Measurements from ENCODE around the gene ZSWIM4. TPM values are rescaled to one million over a fixed set of nuclear protein-coding genes. Genes with fewer than 3 reads are reported as not detected.

ZSWIM4 gene
- total RNA-seq, 1 experiment from 2014 or later, result 8.7 TPM

DNA sequence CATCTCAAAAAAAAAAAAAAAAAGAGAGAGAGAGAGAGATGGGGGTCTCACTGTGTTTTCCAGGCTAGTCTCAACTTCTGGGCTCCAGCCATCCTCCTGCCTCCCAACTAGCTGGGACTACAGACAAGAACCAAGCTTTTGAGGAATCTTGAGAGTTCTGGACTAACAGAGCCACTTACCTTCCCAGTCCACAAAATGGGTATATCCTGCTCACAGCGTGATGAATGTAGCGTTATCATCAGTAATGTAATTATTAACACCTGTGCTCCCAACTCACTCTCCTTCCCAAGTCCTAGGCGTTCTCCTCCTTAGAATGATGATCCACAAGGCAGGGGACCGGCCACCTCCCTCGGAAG is 77.1 kb downstream of the ZSWIM4 start:
- Histone ChIP-seq H3K27me3 (ENCODE audit: control insufficient read depth, insufficient read depth, low read length) (no peaks in the 10 kb centered on the region), H3K9me3 (ENCODE audit: control insufficient read depth, insufficient read depth, low read depth, low read length) (no peaks in the 10 kb centered on the region), H3K4me1 (ENCODE audit: control insufficient read depth, insufficient read depth, low read length) (peaks cover 17% of the 10 kb centered on the region), H3K27ac (ENCODE audit: low read length) (no peak overlapping the region), H3K36me3 (ENCODE audit: control insufficient read depth, insufficient read depth, low read length) (no peaks in the 10 kb centered on the region), H3K4me3 (ENCODE audit: low read depth in 2 of 2, low read length in 2 of 2) (peak overlapping the region; percentile 38 to 57)
- no TSS peak for BruUV-seq (replicated peaks)
- TF ChIP-seq, protein P1, sequence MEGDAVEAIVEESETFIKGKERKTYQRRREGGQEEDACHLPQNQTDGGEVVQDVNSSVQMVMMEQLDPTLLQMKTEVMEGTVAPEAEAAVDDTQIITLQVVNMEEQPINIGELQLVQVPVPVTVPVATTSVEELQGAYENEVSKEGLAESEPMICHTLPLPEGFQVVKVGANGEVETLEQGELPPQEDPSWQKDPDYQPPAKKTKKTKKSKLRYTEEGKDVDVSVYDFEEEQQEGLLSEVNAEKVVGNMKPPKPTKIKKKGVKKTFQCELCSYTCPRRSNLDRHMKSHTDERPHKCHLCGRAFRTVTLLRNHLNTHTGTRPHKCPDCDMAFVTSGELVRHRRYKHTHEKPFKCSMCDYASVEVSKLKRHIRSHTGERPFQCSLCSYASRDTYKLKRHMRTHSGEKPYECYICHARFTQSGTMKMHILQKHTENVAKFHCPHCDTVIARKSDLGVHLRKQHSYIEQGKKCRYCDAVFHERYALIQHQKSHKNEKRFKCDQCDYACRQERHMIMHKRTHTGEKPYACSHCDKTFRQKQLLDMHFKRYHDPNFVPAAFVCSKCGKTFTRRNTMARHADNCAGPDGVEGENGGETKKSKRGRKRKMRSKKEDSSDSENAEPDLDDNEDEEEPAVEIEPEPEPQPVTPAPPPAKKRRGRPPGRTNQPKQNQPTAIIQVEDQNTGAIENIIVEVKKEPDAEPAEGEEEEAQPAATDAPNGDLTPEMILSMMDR (IDR thresholded peaks at IDR 0.05), result no peak
- no peak for TF ChIP-seq TCF7L2 (IDR thresholded peaks at IDR 0.05; ENCODE audit: low read depth, low read length)
- TF ChIP-seq, protein P2, sequence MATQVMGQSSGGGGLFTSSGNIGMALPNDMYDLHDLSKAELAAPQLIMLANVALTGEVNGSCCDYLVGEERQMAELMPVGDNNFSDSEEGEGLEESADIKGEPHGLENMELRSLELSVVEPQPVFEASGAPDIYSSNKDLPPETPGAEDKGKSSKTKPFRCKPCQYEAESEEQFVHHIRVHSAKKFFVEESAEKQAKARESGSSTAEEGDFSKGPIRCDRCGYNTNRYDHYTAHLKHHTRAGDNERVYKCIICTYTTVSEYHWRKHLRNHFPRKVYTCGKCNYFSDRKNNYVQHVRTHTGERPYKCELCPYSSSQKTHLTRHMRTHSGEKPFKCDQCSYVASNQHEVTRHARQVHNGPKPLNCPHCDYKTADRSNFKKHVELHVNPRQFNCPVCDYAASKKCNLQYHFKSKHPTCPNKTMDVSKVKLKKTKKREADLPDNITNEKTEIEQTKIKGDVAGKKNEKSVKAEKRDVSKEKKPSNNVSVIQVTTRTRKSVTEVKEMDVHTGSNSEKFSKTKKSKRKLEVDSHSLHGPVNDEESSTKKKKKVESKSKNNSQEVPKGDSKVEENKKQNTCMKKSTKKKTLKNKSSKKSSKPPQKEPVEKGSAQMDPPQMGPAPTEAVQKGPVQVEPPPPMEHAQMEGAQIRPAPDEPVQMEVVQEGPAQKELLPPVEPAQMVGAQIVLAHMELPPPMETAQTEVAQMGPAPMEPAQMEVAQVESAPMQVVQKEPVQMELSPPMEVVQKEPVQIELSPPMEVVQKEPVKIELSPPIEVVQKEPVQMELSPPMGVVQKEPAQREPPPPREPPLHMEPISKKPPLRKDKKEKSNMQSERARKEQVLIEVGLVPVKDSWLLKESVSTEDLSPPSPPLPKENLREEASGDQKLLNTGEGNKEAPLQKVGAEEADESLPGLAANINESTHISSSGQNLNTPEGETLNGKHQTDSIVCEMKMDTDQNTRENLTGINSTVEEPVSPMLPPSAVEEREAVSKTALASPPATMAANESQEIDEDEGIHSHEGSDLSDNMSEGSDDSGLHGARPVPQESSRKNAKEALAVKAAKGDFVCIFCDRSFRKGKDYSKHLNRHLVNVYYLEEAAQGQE (IDR thresholded peaks at IDR 0.05; ENCODE audit: insufficient read depth in 1 of 2, low read depth in 2 of 2, low read length in 1 of 2), result no peak
- TF ChIP-seq SIN3A (IDR thresholded peaks at IDR 0.05; ENCODE audit: borderline replicate concordance, insufficient read depth, low read depth, low read length), result no peak
- no peak for TF ChIP-seq POLR2AphosphoS5 (IDR thresholded peaks at IDR 0.05; ENCODE audit: low read depth, low read length)
- in situ Hi-C loops (cut with HindIII; ENCODE audit: low pct_unique_long_range_greater_than_20kb, low sequenced_read_pairs), result no loop called here
- intact Hi-C loops (cut with micrococcal nuclease; ENCODE audit: unreplicated experiment), result no loop called here
- ATAC-seq (no peak), DNase-seq (ENCODE audit: low read depth, low spot score) (no peak)
- ChIA-PET CTCF (interaction anchor here (0.6 to 0.9 kb wide), 3 partner anchors 76 to 255 kb away, joined by 3 to 14 read pairs (median 5); no protein-coding TSS in a partner anchor), POLR2A (interaction anchor here (0.6 kb wide), 1 partner anchor 99 kb away, joined by 5 read pairs; no protein-coding TSS in a partner anchor)

DNA sequence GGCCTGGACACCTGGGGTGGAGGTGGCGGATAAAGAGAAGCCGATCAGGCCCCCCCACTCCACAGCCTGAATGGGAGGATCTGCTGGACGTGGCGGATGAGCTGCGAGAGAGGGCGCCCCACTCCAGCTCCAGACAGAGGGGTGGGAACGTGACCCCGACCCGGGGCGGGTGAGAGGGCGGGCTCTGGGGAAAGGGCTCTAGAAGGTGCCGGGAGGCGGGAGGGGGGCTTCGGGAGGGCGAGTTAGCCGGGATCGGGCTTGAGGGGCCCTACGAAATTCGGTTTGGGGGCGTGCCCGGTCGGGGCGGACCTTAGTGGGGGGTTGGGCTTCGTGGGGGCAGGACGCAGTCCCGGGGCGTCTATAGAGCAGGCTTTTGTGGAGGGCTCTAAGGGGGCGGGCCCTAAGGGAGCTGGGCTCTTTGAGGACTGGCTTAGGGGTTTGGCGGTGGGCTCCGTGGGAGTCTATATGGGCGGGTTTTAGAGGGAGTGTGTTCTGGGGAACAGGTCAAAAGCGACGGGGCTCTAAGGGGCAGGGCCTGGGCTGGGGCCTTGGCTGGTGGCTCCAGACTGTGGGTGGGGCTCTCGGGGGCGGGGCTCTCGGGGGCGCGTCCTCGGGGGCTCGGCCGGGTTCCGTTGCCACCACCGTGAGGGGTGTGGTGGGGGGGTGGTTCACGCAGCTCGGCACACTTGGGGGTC is 77.6 kb downstream of the ZSWIM4 start:
- BruUV-seq (replicated peaks), result no TSS peak
- peaks cover 17% of the 10 kb centered on the region for H3K4me1 ChIP-seq (ENCODE audit: control insufficient read depth, insufficient read depth, low read length)
- H3K9me3 ChIP-seq (ENCODE audit: control insufficient read depth, insufficient read depth, low read depth, low read length), result no peaks in the 10 kb centered on the region
- ATAC-seq (peak; percentile 84), DNase-seq (ENCODE audit: low read depth, low spot score) (no peak)
- in situ Hi-C loops (cut with HindIII; ENCODE audit: low pct_unique_long_range_greater_than_20kb, low sequenced_read_pairs), result no loop called here
- no peaks in the 10 kb centered on the region for H3K27me3 ChIP-seq (ENCODE audit: control insufficient read depth, insufficient read depth, low read length)
- CTCF ChIA-PET, result interaction anchor here (0.6 to 0.9 kb wide), 3 partner anchors 76 to 255 kb away, joined by 3 to 14 read pairs (median 5); no protein-coding TSS in a partner anchor
- peak overlapping the region; percentile 38 to 57 for H3K4me3 ChIP-seq (ENCODE audit: low read depth in 2 of 2, low read length in 2 of 2)
- intact Hi-C loops (cut with micrococcal nuclease; ENCODE audit: unreplicated experiment), result no loop called here
- POLR2A ChIA-PET, result no interaction called here
- H3K36me3 ChIP-seq (ENCODE audit: control insufficient read depth, insufficient read depth, low read length), result no peaks in the 10 kb centered on the region
- TF ChIP-seq, protein P2 (IDR thresholded peaks at IDR 0.05; ENCODE audit: insufficient read depth in 1 of 2, low read depth in 2 of 2, low read length in 1 of 2), result no peak
- TF ChIP-seq, protein P1 (IDR thresholded peaks at IDR 0.05), result peak; percentile 75
- TF ChIP-seq SIN3A (IDR thresholded peaks at IDR 0.05; ENCODE audit: borderline replicate concordance, insufficient read depth, low read depth, low read length), result 0 out of 2 replicates have a peak, but pooled peaks have one; percentile 44
- no peak overlapping the region for H3K27ac ChIP-seq (ENCODE audit: low read length)

Data from Panc1 (cell line).